Astrocyte of the cerebellum (primary cell): Measurements from ENCODE around the gene OPRD1.
"Not testable (repeated sequence)": the region's sequence is repeated elsewhere in the genome, so short reads cannot be mapped to it uniquely, and the experiment has no call there.

ENCODE experiments used
- DNase-seq: peaks from one replicate; pipeline ENCODE4 v3.0.0-alpha.2; 2011; ENCODE audit warnings: low read depth
- H3K4me3 ChIP-seq: 2 replicates; pipeline ENCODE4 v1.5.1; 2011; ENCODE audit warnings: mild to moderate bottlenecking, low read depth, low read length, moderate library complexity
- CTCF ChIP-seq: IDR thresholded peaks from 2 replicates; pipeline ENCODE4 v1.5.1; 2012; ENCODE audit warnings: low read length, low read depth, moderate library complexity, mild to moderate bottlenecking; ENCODE audit errors: missing control alignments
- in situ Hi-C: cut with HindIII; loops from 2 replicates; pipeline ENCODE4 v1.10.0; 2017; ENCODE audit warnings: low sequenced_read_pairs

OPRD1 gene

GRCh38 chr1:28812669-28813468 is 899 bp downstream of the OPRD1 start:
- in situ Hi-C loops = no loop called here
- TF ChIP-seq CTCF = no peak
- no peak for DNase-seq
- no peak overlapping the region for H3K4me3 ChIP-seq

GRCh38 chr1:28813931-28814465 is 2.0 kb downstream of the OPRD1 start:
- in situ Hi-C loops = no loop called here
- no peak for DNase-seq
- H3K4me3 ChIP-seq = no peak overlapping the region
- TF ChIP-seq CTCF = no peak

GRCh38 chr1:28815533-28816185 is 3.7 kb downstream of the OPRD1 start:
- no peak for DNase-seq

GRCh38 chr1:28817133-28817532 is 5.2 kb downstream of the OPRD1 start:
- no peak for TF ChIP-seq CTCF
- no peak for DNase-seq
- in situ Hi-C loops = no loop called here
- no peak overlapping the region for H3K4me3 ChIP-seq

More at GRCh38 chr1:28815533-28816185, 3.7 kb downstream of the OPRD1 start:
- H3K4me3 ChIP-seq = no peak overlapping the region
- TF ChIP-seq CTCF = no peak
- in situ Hi-C loops = no loop called here

GRCh38 chr1:28819020-28819419 is 7.0 kb downstream of the OPRD1 start:
- in situ Hi-C loops = no loop called here
- no peak for TF ChIP-seq CTCF

GRCh38 chr1:28822799-28823198 is 10.8 kb downstream of the OPRD1 start:
- H3K4me3 ChIP-seq = no peak overlapping the region
- TF ChIP-seq CTCF = no peak
- in situ Hi-C loops = no loop called here
- no peak for DNase-seq

More at GRCh38 chr1:28819020-28819419, 7.0 kb downstream of the OPRD1 start:
- DNase-seq = no peak
- no peak overlapping the region for H3K4me3 ChIP-seq

- DNase-seq, H3K4me3 ChIP-seq, in situ Hi-C loops: not testable (repeated sequence)
Observed at GRCh38 chr1:28824061-28824460, 12.1 kb downstream of the OPRD1 start.

GRCh38 chr1:28828227-28828858 is 16.4 kb downstream of the OPRD1 start:
- DNase-seq, in situ Hi-C loops, H3K4me3 ChIP-seq: not testable (repeated sequence)
